Measurements from ENCODE around the gene SETD3. TPM values are rescaled to one million over a fixed set of nuclear protein-coding genes. Genes with fewer than 3 reads are reported as not detected.

SETD3 gene
- total and polyA plus RNA-seq, 2 donors (not counting 1 experiment from before 2014, with no cell fraction given) = 30.9 to 38.3 TPM

- Histone ChIP-seq H3K36me3 (ENCODE audit: control insufficient read depth, insufficient read depth, low read length) (no peaks in the 10 kb centered on the region), H4K20me1 (ENCODE audit: control insufficient read depth, extremely low read depth, insufficient read depth, low read length) (no peaks in the 10 kb centered on the region)
Measured at GRCh38 chr14:99381688-99382060, 99.0 kb downstream of the SETD3 start.

DNA sequence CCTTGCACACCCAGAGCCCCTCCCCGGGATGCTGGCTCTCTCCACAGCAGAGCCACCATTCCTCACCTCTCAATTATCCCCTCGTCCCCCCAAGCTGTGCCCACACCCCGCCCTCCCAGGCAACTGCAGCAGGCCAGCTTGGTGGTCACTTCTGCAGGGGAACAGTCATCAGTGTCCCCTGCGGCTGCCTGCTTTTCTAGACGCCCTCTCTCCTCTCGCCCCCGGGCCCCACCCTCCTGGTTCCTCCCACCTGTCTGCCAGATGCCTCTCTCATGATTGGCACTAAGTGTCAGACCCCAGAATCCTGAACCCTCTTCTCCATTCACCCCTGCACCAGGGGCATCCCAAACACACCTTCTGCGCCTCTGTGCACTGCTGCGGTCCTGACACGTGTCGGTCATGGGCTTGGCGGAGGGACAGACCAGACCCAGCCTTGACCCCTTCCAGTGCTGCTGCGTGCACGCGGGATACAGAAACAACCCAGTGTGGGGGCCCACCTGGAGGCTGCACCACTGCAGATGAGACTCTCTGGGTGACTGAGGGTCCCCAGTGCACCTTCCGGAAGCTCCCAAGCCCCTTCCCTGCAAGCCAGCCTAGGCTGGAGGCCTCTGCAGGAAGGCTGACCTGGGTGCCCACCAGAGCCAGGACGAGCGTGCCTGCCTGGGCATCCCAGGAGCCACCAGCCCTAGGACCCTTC is 99.5 kb downstream of the SETD3 start:
- H3K4me3 ChIP-seq (replicated peaks in 1 of 4; ENCODE audit: control extremely low read depth in 1 of 4, insufficient read depth in 1 of 4, low read depth in 3 of 4, low read length in 4 of 4) = no peak overlapping the region
- no peak overlapping the region for H2AFZ ChIP-seq (ENCODE audit: low read length)
- no peak for TF ChIP-seq EZH2 (IDR thresholded peaks at IDR 0.05; ENCODE audit: low read length, missing control alignments)
- TF ChIP-seq, protein P1, sequence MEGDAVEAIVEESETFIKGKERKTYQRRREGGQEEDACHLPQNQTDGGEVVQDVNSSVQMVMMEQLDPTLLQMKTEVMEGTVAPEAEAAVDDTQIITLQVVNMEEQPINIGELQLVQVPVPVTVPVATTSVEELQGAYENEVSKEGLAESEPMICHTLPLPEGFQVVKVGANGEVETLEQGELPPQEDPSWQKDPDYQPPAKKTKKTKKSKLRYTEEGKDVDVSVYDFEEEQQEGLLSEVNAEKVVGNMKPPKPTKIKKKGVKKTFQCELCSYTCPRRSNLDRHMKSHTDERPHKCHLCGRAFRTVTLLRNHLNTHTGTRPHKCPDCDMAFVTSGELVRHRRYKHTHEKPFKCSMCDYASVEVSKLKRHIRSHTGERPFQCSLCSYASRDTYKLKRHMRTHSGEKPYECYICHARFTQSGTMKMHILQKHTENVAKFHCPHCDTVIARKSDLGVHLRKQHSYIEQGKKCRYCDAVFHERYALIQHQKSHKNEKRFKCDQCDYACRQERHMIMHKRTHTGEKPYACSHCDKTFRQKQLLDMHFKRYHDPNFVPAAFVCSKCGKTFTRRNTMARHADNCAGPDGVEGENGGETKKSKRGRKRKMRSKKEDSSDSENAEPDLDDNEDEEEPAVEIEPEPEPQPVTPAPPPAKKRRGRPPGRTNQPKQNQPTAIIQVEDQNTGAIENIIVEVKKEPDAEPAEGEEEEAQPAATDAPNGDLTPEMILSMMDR (conservative IDR thresholded peaks at IDR 0.05 in 1 of 2, IDR thresholded peaks at IDR 0.05 in 1 of 2; ENCODE audit: low read depth in 1 of 2, low read length in 2 of 2) = no peak
- no peaks in the 10 kb centered on the region for H3K79me2 ChIP-seq (ENCODE audit: control insufficient read depth, insufficient read depth, low read length)
- no peak for DNase-seq (ENCODE audit: low read depth in 2 of 2)
- peaks cover 7% of the 10 kb centered on the region for H3K27me3 ChIP-seq (ENCODE audit: control insufficient read depth, insufficient read depth, low read length)
- no peak overlapping the region for H3K27ac ChIP-seq (ENCODE audit: insufficient read depth, low read length)
- no peaks in the 10 kb centered on the region for H3K9me3 ChIP-seq (ENCODE audit: control insufficient read depth, insufficient read depth, low read depth, low read length)
- no peak overlapping the region for H3K9ac ChIP-seq (ENCODE audit: insufficient read depth, low read length)
- H3K36me3 ChIP-seq (ENCODE audit: control insufficient read depth, insufficient read depth, low read length) = no peaks in the 10 kb centered on the region
- H3K4me1 ChIP-seq (ENCODE audit: control insufficient read depth, extremely low read depth, insufficient read depth, low read length) = no peaks in the 10 kb centered on the region
- H3K4me2 ChIP-seq (ENCODE audit: extremely low read depth, insufficient read depth, low read length) = no peak overlapping the region
- no peaks in the 10 kb centered on the region for H4K20me1 ChIP-seq (ENCODE audit: control insufficient read depth, extremely low read depth, insufficient read depth, low read length)

More at GRCh38 chr14:99381688-99382060, 99.0 kb downstream of the SETD3 start:
- no peaks in the 10 kb centered on the region for H3K9me3 ChIP-seq (ENCODE audit: control insufficient read depth, insufficient read depth, low read depth, low read length)
- TF ChIP-seq EZH2 (IDR thresholded peaks at IDR 0.05; ENCODE audit: low read length, missing control alignments) = no peak
- TF ChIP-seq, protein P1 (conservative IDR thresholded peaks at IDR 0.05 in 1 of 2, IDR thresholded peaks at IDR 0.05 in 1 of 2; ENCODE audit: low read depth in 1 of 2, low read length in 2 of 2) = no peak
- peaks cover 9% of the 10 kb centered on the region for H3K27me3 ChIP-seq (ENCODE audit: control insufficient read depth, insufficient read depth, low read length)
- no peak overlapping the region for H2AFZ ChIP-seq (ENCODE audit: low read length)
- no peak for DNase-seq (ENCODE audit: low read depth in 2 of 2)
- no peak overlapping the region for H3K27ac ChIP-seq (ENCODE audit: insufficient read depth, low read length)
- H3K4me3 ChIP-seq (replicated peaks in 1 of 4; ENCODE audit: control extremely low read depth in 1 of 4, insufficient read depth in 1 of 4, low read depth in 3 of 4, low read length in 4 of 4) = no peak overlapping the region
- H3K4me2 ChIP-seq (ENCODE audit: extremely low read depth, insufficient read depth, low read length) = no peak overlapping the region
- H3K79me2 ChIP-seq (ENCODE audit: control insufficient read depth, insufficient read depth, low read length) = no peaks in the 10 kb centered on the region
- no peak overlapping the region for H3K9ac ChIP-seq (ENCODE audit: insufficient read depth, low read length)
- no peaks in the 10 kb centered on the region for H3K4me1 ChIP-seq (ENCODE audit: control insufficient read depth, extremely low read depth, insufficient read depth, low read length)

DNA sequence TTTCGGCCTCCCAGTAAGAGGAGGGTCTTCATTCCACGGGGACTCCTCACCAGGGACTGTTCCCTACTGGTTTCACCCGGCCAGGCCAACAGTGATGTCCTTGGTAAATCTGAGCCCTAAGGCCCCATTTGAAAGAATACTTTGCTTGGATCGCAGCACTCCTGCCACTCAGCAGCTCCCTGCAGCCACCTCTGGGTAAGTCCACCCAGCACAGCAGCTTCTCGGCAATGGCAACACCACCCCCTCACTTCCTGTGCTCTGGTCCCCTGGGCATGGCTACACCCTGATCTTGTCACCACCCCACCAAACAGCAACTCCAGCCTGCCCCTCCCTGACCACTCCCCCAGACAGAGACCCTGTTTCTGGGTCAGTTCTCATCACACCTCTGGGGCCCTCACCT is 100.3 kb downstream of the SETD3 start:
- H3K4me1 ChIP-seq (ENCODE audit: control insufficient read depth, extremely low read depth, insufficient read depth, low read length) = no peaks in the 10 kb centered on the region
- no peaks in the 10 kb centered on the region for H3K36me3 ChIP-seq (ENCODE audit: control insufficient read depth, insufficient read depth, low read length)
- H3K9me3 ChIP-seq (ENCODE audit: control insufficient read depth, insufficient read depth, low read depth, low read length) = no peaks in the 10 kb centered on the region
- no peak overlapping the region for H3K4me2 ChIP-seq (ENCODE audit: extremely low read depth, insufficient read depth, low read length)
- no peak overlapping the region for H3K9ac ChIP-seq (ENCODE audit: insufficient read depth, low read length)
- H3K4me3 ChIP-seq (replicated peaks in 1 of 4; ENCODE audit: control extremely low read depth in 1 of 4, insufficient read depth in 1 of 4, low read depth in 3 of 4, low read length in 4 of 4) = no peak overlapping the region
- TF ChIP-seq, protein P1 (conservative IDR thresholded peaks at IDR 0.05 in 1 of 2, IDR thresholded peaks at IDR 0.05 in 1 of 2; ENCODE audit: low read depth in 1 of 2, low read length in 2 of 2) = no peak
- TF ChIP-seq EZH2 (IDR thresholded peaks at IDR 0.05; ENCODE audit: low read length, missing control alignments) = no peak
- no peak overlapping the region for H2AFZ ChIP-seq (ENCODE audit: low read length)
- peaks cover 2% of the 10 kb centered on the region for H3K27me3 ChIP-seq (ENCODE audit: control insufficient read depth, insufficient read depth, low read length)
- no peak overlapping the region for H3K27ac ChIP-seq (ENCODE audit: insufficient read depth, low read length)
- H4K20me1 ChIP-seq (ENCODE audit: control insufficient read depth, extremely low read depth, insufficient read depth, low read length) = no peaks in the 10 kb centered on the region
- no peak for DNase-seq (ENCODE audit: low read depth in 2 of 2)
- H3K79me2 ChIP-seq (ENCODE audit: control insufficient read depth, insufficient read depth, low read length) = no peaks in the 10 kb centered on the region
